IPS DF 6.9 (cell line): ENCODE results near the gene PSME2.

ENCODE experiments used
- DNase-seq: peaks from one replicate; pipeline ENCODE4 v3.0.0-alpha.2; 2013; ENCODE audit warnings: low read depth, low spot score
- H3K27ac ChIP-seq: one replicate; pipeline ENCODE4 v1.5.1; 2013; ENCODE audit warnings: low read length, control low read depth
- H3K27me3 ChIP-seq: 2 replicates; pipeline ENCODE4 v1.6.1; 2013; ENCODE audit warnings: mild to moderate bottlenecking, low read length; ENCODE audit not compliant: control insufficient read depth, insufficient read depth
- H3K36me3 ChIP-seq: 2 replicates; pipeline ENCODE4 v1.6.1; 2013; ENCODE audit warnings: low read length; ENCODE audit not compliant: control insufficient read depth, insufficient read depth
- H3K4me1 ChIP-seq: 2 replicates; pipeline ENCODE4 v1.6.1; 2013; ENCODE audit warnings: low read length; ENCODE audit not compliant: control insufficient read depth, insufficient read depth
- H3K4me3 ChIP-seq: 2 replicates; pipeline ENCODE4 v1.5.1; 2013; ENCODE audit warnings: mild to moderate bottlenecking, low read length
- H3K9me3 ChIP-seq: 2 replicates; pipeline ENCODE4 v1.6.1; 2013; ENCODE audit warnings: low read length, inconsistent platforms; ENCODE audit not compliant: control insufficient read depth, insufficient read depth
- WGBS: extraction: QIAGEN DNeasy Blood & Tissue Kit; methylation state at CpG from one replicate; pipeline ENCODE4 v1.1.7; 2013; ENCODE audit warnings: mixed read lengths, missing lambda C conversion rate; ENCODE audit not compliant: insufficient read length, insufficient coverage; 5-methylcytosine and 5-hydroxymethylcytosine counted together

Gene PSME2

DNA sequence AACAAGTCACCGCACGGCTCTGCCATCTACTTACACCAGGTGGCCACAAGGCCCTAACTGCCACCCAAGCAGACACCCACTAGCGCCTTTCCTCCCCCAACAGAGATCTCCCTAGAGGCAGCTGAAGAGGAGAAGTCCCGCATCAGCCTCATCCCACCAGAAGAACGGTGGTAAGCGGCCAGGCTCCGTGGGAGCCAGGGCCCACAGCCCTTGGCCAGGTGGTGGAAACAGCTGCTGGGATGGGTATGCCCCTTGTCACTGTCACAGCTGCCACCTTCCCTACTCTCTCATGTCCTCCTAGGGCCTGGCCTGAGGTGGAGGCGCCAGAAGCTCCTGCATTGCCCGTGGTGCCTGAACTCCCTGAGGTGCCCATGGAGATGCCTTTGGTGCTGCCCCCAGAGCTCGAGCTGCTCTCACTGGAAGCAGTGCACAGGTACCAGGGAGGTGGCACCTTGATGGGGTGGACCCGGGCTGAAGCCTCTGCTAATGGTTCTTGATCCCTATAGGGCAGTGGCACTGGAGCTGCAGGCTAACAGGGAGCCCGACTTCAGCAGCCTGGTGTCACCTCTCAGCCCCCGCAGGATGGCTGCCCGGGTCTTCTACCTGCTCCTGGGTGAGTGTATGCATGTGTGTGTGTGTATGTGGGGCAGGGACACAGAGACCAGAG is 33.0 kb upstream of the PSME2 start:
- Histone ChIP-seq H3K4me3 (no peak overlapping the region), H3K27ac (no peak overlapping the region), H3K27me3 (no peaks in the 10 kb centered on the region), H3K36me3 (peaks cover 50% of the 10 kb centered on the region), H3K4me1 (no peaks in the 10 kb centered on the region), H3K9me3 (no peaks in the 10 kb centered on the region)
- DNase-seq = no peak
- WGBS = no CpG with 5 or more reads among the region's 14 CpGs

DNA sequence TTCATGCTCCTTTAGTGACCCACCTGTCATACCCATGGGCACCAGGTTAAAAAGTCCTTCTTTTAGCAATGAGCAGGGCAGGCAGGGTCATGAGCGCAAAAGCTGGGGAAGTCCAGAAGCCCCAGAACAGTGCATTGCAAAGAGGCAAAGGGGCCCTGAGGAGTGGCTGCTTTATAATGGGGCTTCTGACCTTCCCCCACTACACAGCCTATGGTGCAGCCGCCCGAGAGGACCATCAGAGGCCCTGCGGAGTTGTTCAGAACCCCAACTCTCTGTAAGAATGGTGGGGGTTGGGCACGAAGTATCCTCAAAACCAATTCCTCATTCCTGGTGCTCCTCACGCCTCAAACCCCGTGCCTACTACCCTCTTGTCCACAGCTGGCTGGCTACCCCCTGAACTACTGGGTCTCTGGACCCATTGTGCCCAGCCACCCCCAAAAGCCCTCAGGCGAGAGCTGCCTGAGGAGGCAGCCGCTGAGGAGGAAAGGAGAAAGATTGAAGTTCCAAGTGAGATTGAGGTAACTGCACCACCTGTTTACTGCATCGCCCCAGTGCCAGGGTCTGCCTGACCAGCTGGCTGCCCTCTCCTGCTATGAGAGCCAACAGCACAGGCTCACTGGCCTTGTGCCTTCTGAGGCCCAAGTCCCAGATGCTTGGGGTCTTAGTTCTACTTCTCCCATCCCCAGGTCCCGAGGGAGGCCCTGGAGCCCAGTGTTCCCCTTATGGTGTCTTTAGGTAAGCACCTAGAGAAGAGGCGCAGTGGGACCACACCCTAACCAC is 32.2 kb upstream of the PSME2 start:
- H3K27ac ChIP-seq = no peak overlapping the region
- DNase-seq = no peak
- H3K4me3 ChIP-seq = no peak overlapping the region
- no peaks in the 10 kb centered on the region for H3K9me3 ChIP-seq
- H3K36me3 ChIP-seq = peaks cover 42% of the 10 kb centered on the region
- no peaks in the 10 kb centered on the region for H3K4me1 ChIP-seq
- no CpG with 5 or more reads among the region's 12 CpGs for WGBS
- H3K27me3 ChIP-seq = no peaks in the 10 kb centered on the region

DNA sequence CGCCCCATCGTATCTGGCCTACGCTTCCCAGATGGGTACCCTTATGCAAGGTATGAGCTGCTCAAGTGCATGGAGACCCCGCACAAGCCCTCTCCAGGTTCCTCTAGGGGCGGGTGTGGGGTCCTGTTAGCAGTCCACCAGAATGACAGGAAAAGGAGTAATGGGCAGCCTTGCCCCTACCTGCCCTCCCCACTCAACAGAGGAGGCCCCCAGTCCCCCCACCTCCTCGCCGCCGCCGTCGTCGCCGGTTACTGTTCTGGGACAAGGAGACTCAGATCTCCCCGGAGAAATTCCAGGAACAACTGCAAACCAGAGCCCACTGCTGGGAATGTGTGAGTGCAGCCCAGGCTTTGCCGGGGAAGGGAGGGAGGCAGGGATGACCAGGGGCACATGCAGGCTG is 31.5 kb upstream of the PSME2 start:
- Histone ChIP-seq H3K4me1 (no peaks in the 10 kb centered on the region), H3K27me3 (no peaks in the 10 kb centered on the region), H3K27ac (no peak overlapping the region), H3K4me3 (no peak overlapping the region), H3K9me3 (no peaks in the 10 kb centered on the region), H3K36me3 (peaks cover 42% of the 10 kb centered on the region)
- no CpG with 5 or more reads among the region's 14 CpGs for WGBS
- DNase-seq = no peak

DNA sequence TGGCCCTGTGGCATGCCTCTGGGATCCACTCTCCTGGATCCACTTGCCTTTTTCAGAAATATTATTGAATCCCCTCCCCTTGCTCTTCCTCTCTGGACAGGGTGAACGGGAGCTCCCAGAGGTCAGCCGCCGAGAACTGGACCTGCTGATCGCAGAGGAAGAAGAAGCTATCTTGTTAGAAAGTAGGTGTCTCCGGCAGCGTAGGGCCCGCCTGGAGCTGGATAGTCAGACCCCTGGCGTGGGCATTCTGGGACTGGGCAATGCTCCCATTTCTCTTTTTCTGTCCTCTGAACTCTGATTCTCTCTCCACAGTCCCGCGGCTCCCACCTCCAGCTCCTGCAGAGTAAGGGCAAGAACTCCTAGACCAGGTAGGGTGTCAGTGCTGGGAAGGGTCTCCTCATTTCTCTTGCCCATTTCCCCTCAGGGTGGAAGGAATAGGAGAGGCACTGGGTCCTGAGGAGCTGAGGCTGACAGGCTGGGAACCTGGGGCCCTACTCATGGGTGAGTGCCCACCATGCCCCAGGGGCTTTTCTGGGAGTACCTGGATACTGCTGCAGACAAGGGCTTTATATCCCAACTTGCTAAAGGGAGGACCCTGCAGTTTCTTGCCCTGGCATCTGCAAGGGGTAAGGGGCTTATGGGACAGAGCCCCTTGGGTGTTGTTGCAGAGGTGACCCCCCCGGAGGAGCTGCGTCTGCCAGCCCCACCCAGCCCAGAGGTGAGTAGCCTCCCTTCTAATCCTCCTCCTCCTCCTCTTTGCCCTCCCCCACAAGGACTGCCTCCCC is 30.8 kb upstream of the PSME2 start:
- Histone ChIP-seq H3K36me3 (peaks cover 35% of the 10 kb centered on the region), H3K9me3 (no peaks in the 10 kb centered on the region), H3K4me3 (no peak overlapping the region), H3K4me1 (peaks cover 3% of the 10 kb centered on the region; the same call in 1 of the 2 replicates), H3K27ac (no peak overlapping the region), H3K27me3 (no peaks in the 10 kb centered on the region)
- no CpG with 5 or more reads among the region's 12 CpGs for WGBS
- DNase-seq = no peak

DNA sequence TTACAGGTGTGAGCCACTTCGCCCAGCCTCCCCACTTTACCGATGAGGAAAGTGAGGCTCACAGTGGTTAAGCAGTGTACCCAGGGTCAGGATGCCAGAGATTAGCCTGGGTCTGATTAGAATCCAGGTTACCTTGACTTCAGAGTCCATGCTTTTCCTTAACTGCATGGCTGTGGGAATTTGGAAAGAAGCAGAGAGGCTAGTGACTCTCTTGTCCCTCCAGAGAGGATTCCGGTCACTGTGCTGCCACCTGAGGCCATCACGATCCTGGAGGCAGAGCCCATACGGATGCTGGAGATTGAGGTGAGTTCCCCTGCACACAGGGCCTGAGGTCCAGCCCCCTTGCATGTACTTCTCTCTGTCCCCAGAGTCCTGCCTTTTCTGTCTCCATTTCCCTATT is 30.2 kb upstream of the PSME2 start:
- Histone ChIP-seq H3K36me3 (peaks cover 29% of the 10 kb centered on the region), H3K4me1 (peaks cover 4% of the 10 kb centered on the region; the same call in 1 of the 2 replicates), H3K4me3 (no peak overlapping the region), H3K27me3 (no peaks in the 10 kb centered on the region), H3K27ac (no peak overlapping the region), H3K9me3 (no peaks in the 10 kb centered on the region)
- WGBS = no CpG with 5 or more reads among the region's 5 CpGs
- no peak for DNase-seq

DNA sequence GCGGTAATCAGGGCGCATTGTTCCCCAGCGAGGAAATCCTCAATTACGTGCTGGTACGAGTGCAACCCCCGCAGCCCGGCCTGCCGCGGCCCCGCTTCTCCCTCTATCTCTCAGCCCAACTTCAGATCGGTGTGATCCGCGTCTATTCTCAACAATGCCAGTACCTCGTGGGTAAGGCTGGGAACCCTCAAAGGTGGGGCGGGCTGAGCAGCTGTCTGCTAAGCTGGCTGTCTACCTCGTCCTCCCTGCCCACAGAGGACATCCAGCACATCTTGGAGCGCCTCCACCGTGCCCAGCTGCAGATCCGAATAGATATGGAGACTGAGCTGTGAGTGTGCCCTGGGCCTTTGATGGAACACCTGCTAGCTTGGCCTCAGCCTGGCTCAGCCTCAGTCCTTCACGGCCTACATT is 26.5 kb upstream of the PSME2 start:
- no peak for DNase-seq
- no CpG with 5 or more reads among the region's 20 CpGs for WGBS
- H3K4me3 ChIP-seq = no peak overlapping the region

DNA sequence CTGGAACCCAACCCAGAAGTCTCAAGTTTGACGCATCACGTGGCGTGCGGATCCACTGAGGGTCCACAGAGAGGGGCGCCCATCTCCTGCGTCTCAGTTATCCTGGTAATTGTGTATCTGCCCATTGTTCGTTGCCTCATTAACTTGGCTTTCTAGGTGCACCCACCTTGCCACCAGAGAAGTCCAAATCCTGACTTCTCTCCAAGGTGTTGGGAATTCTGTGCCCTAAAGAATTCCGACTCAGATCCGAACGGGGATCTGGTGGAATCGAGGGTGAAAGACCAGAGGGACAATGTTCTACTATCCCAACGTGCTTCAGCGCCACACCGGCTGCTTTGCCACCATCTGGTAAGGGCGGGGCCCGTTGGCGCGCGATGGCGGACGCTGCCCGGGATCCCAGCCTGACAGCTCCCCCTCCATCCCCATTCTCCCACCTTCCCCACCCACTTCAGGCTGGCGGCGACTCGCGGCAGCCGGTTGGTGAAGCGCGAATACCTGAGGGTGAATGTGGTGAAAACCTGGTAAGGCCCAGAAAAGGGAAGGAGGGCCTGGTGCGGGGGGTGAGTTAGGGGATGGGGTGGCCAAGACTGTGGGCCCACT is 26.0 kb upstream of the PSME2 start:
- Histone ChIP-seq H3K9me3 (no peaks in the 10 kb centered on the region), H3K27me3 (no peaks in the 10 kb centered on the region), H3K36me3 (no peaks in the 10 kb centered on the region; the same call in 1 of the 2 replicates), H3K4me3 (peak overlapping the region; percentile 42; the same call in 1 of the 2 replicates), H3K4me1 (peaks cover 4% of the 10 kb centered on the region; the same call in 1 of the 2 replicates), H3K27ac (no peak overlapping the region)
- WGBS = no CpG with 5 or more reads among the region's 30 CpGs
- no peak for DNase-seq

More for the DNA sequence above, 26.5 kb upstream of the PSME2 start:
- no peaks in the 10 kb centered on the region for H3K27me3 ChIP-seq
- no peaks in the 10 kb centered on the region for H3K9me3 ChIP-seq
- H3K36me3 ChIP-seq = peaks cover 3% of the 10 kb centered on the region; the same call in 1 of the 2 replicates
- no peak overlapping the region for H3K27ac ChIP-seq
- H3K4me1 ChIP-seq = peaks cover 4% of the 10 kb centered on the region; the same call in 1 of the 2 replicates

DNA sequence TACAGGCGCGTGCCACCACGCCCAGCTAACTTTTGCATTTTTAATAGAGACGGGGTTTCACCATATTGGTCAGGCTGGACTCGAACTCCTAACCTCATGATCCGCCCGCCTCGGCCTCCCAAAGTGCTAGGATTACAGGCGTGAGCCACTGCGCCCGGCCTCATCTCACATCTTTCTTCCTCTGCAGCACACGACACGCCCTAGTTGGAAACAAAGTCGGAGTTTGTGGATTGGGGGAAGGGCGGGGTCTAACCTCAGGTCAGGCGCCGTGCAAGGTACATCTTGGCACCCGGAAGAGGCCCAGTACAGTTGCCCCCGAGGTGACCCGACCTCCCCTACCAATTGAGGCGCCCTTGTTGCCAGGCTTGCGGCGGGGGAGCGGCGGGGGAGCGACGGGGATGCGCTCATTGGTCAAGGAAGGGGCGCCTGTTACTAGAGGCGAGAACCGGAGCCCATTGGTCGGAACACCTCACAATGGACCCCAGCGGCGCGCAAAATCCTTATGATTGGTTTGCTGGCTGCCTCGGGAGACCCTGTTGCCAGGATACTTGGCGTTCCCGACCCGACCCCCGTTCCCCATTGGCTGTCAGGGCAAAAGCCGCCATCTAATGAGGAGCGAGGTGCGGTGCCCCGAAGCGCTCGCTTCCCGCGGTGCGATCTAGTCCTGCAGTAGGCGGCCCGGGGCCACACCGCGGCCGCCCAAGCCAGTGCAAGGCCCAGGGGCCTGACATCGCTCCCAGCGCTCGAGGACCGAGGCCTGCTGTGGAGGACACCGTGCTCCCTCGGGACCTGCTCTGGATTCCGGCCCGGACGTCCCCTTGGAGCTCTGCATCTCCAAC is 25.2 kb upstream of the PSME2 start, which contains the start of gene REC8:
Gene REC8 (plus strand): TSS at position 659 of the 839 bp plus-strand sequence. CDS start 473 bp downstream, outside the sequence.
- peak; percentile 97 for DNase-seq
- WGBS = no CpG with 5 or more reads among the region's 63 CpGs
- Histone ChIP-seq H3K27me3 (no peaks in the 10 kb centered on the region), H3K27ac (no peak within 1 kb of the TSS), H3K4me3 (peak within 1 kb of the TSS; percentile 42; the same call in 1 of the 2 replicates), H3K4me1 (peaks cover 4% of the 10 kb centered on the region; the same call in 1 of the 2 replicates), H3K9me3 (no peaks in the 10 kb centered on the region), H3K36me3 (no peaks in the 10 kb centered on the region)

DNA sequence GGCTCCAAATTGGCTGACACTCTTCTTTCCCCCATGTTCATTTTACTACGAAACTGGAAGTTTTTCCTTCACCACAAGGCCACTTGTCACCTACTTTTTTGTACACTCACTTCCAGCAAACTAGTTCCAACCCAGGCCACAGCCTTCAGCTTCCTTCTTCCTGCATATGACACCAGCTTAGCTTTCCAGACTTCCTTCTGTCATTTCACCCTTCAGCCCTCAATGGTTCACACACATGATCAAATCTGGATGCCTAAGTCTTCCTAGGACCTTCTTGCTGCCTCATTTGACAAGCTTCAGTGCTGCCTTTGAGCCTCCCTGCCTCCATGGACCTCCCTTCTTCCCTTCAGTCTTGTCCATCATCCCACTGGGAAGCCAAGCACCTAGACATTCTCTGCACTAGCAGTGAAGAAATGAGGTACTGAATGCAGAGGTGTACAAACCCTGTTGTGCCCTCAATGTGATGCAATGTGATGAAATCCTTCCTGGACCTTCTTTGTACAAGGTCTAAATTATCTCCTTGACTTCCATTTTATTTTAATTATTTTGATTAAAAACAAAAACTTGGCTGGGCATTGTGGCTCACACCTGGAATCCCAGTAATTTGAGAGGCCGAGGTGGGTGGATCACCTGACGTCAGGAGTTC is 21.2 kb upstream of the PSME2 start:
- no CpG with 5 or more reads among the region's 3 CpGs for WGBS

More for the DNA sequence above, 21.2 kb upstream of the PSME2 start:
- H3K27me3 ChIP-seq = no peaks in the 10 kb centered on the region
- H3K27ac ChIP-seq = no peak overlapping the region
- H3K36me3 ChIP-seq = peaks cover 12% of the 10 kb centered on the region
- peaks cover 4% of the 10 kb centered on the region; the same call in 1 of the 2 replicates for H3K4me1 ChIP-seq
- no peak overlapping the region for H3K4me3 ChIP-seq
- no peaks in the 10 kb centered on the region for H3K9me3 ChIP-seq
- no peak for DNase-seq
